ENCODE measurements around the gene RBM10.

- TF ChIP-seq YY1 (IDR thresholded peaks at IDR 0.05; ENCODE audit: insufficient read depth, insufficient read length) (no peak), ZNF274 (IDR thresholded peaks at IDR 0.05; ENCODE audit: low read depth, low read length) (no peak), SUZ12 (IDR thresholded peaks at IDR 0.05; ENCODE audit: extremely low read depth, insufficient read depth, insufficient read length) (no peak)
Observed at GRCh38 chrX:47201345-47201944, 56.4 kb downstream of the RBM10 start.
